GM23248 (cell line): Measurements from ENCODE around the gene AKAP13.

ENCODE experiments used
- EZH2 ChIP-seq: fragments of 200-600 bp; sonication (generic); IDR thresholded peaks from 2 replicates; pipeline ENCODE4 v1.6.1; 2018; ENCODE audit warnings: antibody characterized with exemption, mild to moderate bottlenecking; ENCODE audit not compliant: insufficient read depth, poor library complexity, severe bottlenecking
- EZH2phosphoT487 ChIP-seq: fragments of 200-600 bp; sonication (generic); IDR thresholded peaks from 2 replicates; pipeline ENCODE4 v1.6.1; 2018; ENCODE audit warnings: antibody characterized with exemption, moderate library complexity, mild to moderate bottlenecking, low read depth; ENCODE audit not compliant: insufficient read depth

- no peak for TF ChIP-seq EZH2phosphoT487
- no peak for TF ChIP-seq EZH2
These were observed 70.8 kb downstream of the AKAP13 start for GRCh38 chr15:85451099-85451700.
